Trophoblast cell (in vitro differentiated cells and primary cell): ENCODE results near the gene KNTC1.

Source experiments
- DNase-seq, 2 donors: peaks; one replicate each; pipeline ENCODE4 v3.0.0-alpha.2; 2016
- H2AFZ ChIP-seq: 2 replicates; pipeline ENCODE4 v1.6.1; 2013; ENCODE audit warnings: low read length, moderate library complexity, mild to moderate bottlenecking; ENCODE audit not compliant: insufficient read depth, poor library complexity
- H2AK5ac ChIP-seq: 2 replicates; pipeline ENCODE4 v1.6.1; 2013; ENCODE audit warnings: mild to moderate bottlenecking, low read length
- H2BK120ac ChIP-seq: 2 replicates; pipeline ENCODE4 v1.6.1; 2013; ENCODE audit warnings: low read length, mild to moderate bottlenecking, moderate library complexity; ENCODE audit not compliant: insufficient read depth, poor library complexity
- H2BK12ac ChIP-seq: 2 replicates; pipeline ENCODE4 v1.6.1; 2013; ENCODE audit warnings: mild to moderate bottlenecking, low read length, moderate library complexity
- H2BK5ac ChIP-seq: 2 replicates; pipeline ENCODE4 v1.6.1; 2013; ENCODE audit warnings: low read length, low read depth, moderate library complexity, mild to moderate bottlenecking; ENCODE audit not compliant: poor library complexity
- H3K14ac ChIP-seq: 2 replicates; pipeline ENCODE4 v1.6.1; 2013; ENCODE audit warnings: mild to moderate bottlenecking, low read length
- H3K18ac ChIP-seq: 2 replicates; pipeline ENCODE4 v1.6.1; 2013; ENCODE audit warnings: mild to moderate bottlenecking, low read length
- H3K23ac ChIP-seq: 2 replicates; pipeline ENCODE4 v1.6.1; 2013; ENCODE audit warnings: low read length
- H3K27ac ChIP-seq: 2 replicates; pipeline ENCODE4 v1.5.1; 2013; ENCODE audit warnings: low read depth, mild to moderate bottlenecking, inconsistent platforms, low read length, moderate library complexity
- H3K27me3 ChIP-seq: 2 replicates; pipeline ENCODE4 v1.6.1; 2013; ENCODE audit warnings: inconsistent platforms, mild to moderate bottlenecking, low read length, moderate library complexity; ENCODE audit not compliant: insufficient read depth
- H3K36me3 ChIP-seq, 2 experiments: 1 replicate in 1 of 2; 2 replicates in 1 of 2; pipeline ENCODE4 v1.6.1; 2013; ENCODE audit warnings: low read length in 2 of 2, mild to moderate bottlenecking in 2 of 2, moderate library complexity in 1 of 2; ENCODE audit not compliant: insufficient read depth in 2 of 2, control insufficient read depth in 1 of 2
- H3K4ac ChIP-seq: 2 replicates; pipeline ENCODE4 v1.6.1; 2013; ENCODE audit warnings: low read depth, mild to moderate bottlenecking, low read length, moderate library complexity
- H3K4me1 ChIP-seq, 2 experiments: 1 replicate in 1 of 2; 2 replicates in 1 of 2; pipeline ENCODE4 v1.6.1; 2013; ENCODE audit warnings: low read length in 2 of 2, mild to moderate bottlenecking in 2 of 2, moderate library complexity in 1 of 2; ENCODE audit not compliant: insufficient read depth in 2 of 2, control insufficient read depth in 1 of 2
- H3K4me2 ChIP-seq: 2 replicates; pipeline ENCODE4 v1.6.1; 2013; ENCODE audit warnings: inconsistent platforms, mild to moderate bottlenecking, low read length, moderate library complexity
- H3K4me3 ChIP-seq: 2 replicates; pipeline ENCODE4 v1.5.1; 2013; ENCODE audit warnings: mild to moderate bottlenecking, low read depth, low read length, inconsistent platforms
- H3K79me1 ChIP-seq: one replicate; pipeline ENCODE4 v1.6.1; 2013; ENCODE audit warnings: low read length
- H3K79me2 ChIP-seq: 2 replicates; pipeline ENCODE4 v1.6.1; 2013; ENCODE audit warnings: low read length, mild to moderate bottlenecking; ENCODE audit not compliant: control insufficient read depth, insufficient read depth, poor library complexity
- H3K9ac ChIP-seq: 2 replicates; pipeline ENCODE4 v1.6.1; 2013; ENCODE audit warnings: mild to moderate bottlenecking, low read length
- H3K9me3 ChIP-seq: 2 replicates; pipeline ENCODE4 v1.6.1; 2013; ENCODE audit warnings: low read depth, mild to moderate bottlenecking, control low read depth, inconsistent platforms, low read length; ENCODE audit not compliant: insufficient read depth
- H4K12ac ChIP-seq: 2 replicates; pipeline ENCODE4 v1.6.1; 2013; ENCODE audit warnings: low read depth, mild to moderate bottlenecking, low read length, moderate library complexity
- H4K8ac ChIP-seq: 2 replicates; pipeline ENCODE4 v1.6.1; 2013; ENCODE audit warnings: low read depth, mild to moderate bottlenecking, low read length, moderate library complexity
- H4K91ac ChIP-seq: one replicate; pipeline ENCODE4 v1.6.1; 2013; ENCODE audit warnings: low read depth, mild to moderate bottlenecking, low read length, moderate library complexity
- WGBS: extraction: QIAGEN DNeasy Blood & Tissue Kit; methylation state at CpG from one replicate; pipeline ENCODE4 v1.1.7; 2013; ENCODE audit warnings: missing lambda C conversion rate; ENCODE audit not compliant: insufficient read length, insufficient coverage; ENCODE audit errors: extremely low coverage; 5-methylcytosine and 5-hydroxymethylcytosine counted together

KNTC1 gene

DNA sequence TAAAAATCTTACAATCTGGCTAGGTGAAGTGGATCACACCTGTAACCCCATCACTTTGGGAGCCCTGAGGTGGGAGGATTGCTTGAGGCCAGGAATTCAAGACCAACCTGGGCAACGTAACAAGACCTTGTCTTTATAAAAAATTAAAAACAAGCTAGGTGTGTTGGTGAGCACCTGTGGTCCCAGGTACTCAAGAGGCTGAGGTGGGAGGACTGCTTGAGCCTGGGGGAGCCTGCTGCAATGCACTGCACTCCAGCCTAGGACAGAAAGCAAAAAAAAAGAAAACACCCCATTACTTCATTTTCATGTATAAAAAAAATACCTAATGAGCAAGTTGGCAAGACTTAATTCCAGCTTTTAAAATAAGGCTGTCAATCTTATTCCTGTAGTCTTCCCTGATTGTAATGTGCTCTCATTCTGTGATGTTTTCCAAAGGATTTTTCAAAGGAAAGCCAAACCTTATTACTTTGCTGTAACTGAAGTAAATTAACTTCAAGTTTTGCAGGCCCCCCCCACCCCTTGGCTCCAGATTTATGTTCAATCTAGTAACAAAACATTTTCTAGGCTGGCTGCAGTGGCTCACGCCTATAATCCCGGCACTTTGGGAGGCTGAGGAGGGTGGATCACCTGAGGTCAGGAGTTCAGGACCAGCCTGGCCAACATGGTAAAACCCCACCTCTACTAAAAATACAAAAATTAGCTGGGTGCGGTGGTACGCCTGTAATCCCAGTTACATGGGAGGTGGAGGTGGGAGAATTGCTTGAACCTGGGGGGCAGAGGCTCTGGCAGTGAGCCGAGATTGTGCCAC is 23.1 kb upstream of the KNTC1 start:
- Histone ChIP-seq H3K79me1 (peaks cover 8% of the 10 kb centered on the region), H3K4me2 (no peak overlapping the region), H3K27me3 (no peaks in the 10 kb centered on the region), H3K23ac (no peak overlapping the region), H3K4me1 (peaks cover 0 to 2% of the 10 kb centered on the region in 2 experiments), H2AK5ac (no peak overlapping the region), H3K4me3 (no peak overlapping the region), H3K18ac (no peak overlapping the region), H4K8ac (no peak overlapping the region), H4K91ac (no peak overlapping the region), H2BK5ac (no peak overlapping the region), H3K4ac (no peak overlapping the region), H3K36me3 (peaks cover 33 to 41% of the 10 kb centered on the region in 2 experiments), H2BK12ac (no peak overlapping the region), H2BK120ac (no peak overlapping the region), H3K9ac (no peak overlapping the region), H4K12ac (no peak overlapping the region), H3K14ac (no peak overlapping the region), H2AFZ (no peak overlapping the region), H3K9me3 (no peaks in the 10 kb centered on the region), H3K27ac (no peak overlapping the region), H3K79me2 (peaks cover 6% of the 10 kb centered on the region)
- DNase-seq, result no peak
- no CpG with 5 or more reads among the region's 6 CpGs for WGBS

DNA sequence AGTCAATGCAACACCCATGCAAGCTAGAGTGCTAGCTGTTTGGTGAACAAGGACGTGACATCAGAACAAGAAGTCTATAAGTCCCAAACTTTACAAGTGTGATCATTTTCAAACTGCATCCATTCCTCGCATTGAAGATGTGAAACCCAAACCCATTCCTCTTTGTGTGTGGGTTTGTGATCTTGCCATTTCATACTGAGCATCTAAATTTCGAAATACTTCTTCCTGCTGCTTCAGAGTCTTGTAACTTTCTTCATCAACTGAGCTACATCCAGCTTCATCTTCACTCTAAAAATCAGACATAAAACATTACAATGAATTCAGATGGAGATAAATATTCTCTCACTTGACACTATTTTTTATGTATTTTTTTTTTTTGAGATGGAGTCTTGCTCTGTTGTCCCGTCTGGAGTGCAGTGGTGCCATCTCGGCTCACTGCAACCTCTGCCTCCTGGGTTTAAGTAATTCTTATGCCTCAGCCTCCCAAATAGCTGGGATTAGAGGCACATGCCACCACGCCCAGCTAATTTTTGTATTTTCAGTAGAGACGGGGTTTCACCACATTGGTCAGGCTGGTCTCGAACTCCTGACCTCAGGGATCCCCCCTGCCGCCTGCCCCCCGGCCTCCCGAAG is 21.5 kb upstream of the KNTC1 start:
- no peak for DNase-seq
- H3K79me1 ChIP-seq, result peaks cover 2% of the 10 kb centered on the region
- no peaks in the 10 kb centered on the region for H3K27me3 ChIP-seq
- no peaks in the 10 kb centered on the region for H3K4me1 ChIP-seq
- no CpG with 5 or more reads among the region's 11 CpGs for WGBS
- no peak overlapping the region for H2BK12ac ChIP-seq
- H3K36me3 ChIP-seq, result peaks cover 46 to 53% of the 10 kb centered on the region in 2 experiments
- H3K23ac ChIP-seq, result no peak overlapping the region
- no peak overlapping the region for H4K12ac ChIP-seq
- H3K79me2 ChIP-seq, result peaks cover 1% of the 10 kb centered on the region
- no peak overlapping the region for H2AK5ac ChIP-seq
- H3K18ac ChIP-seq, result no peak overlapping the region
- H3K9me3 ChIP-seq, result no peaks in the 10 kb centered on the region
- H3K27ac ChIP-seq, result no peak overlapping the region
- H3K4me3 ChIP-seq, result no peak overlapping the region
- no peak overlapping the region for H3K4me2 ChIP-seq
- no peak overlapping the region for H3K14ac ChIP-seq
- no peak overlapping the region for H2BK120ac ChIP-seq
- no peak overlapping the region for H4K8ac ChIP-seq
- no peak overlapping the region for H4K91ac ChIP-seq
- H2AFZ ChIP-seq, result no peak overlapping the region
- H2BK5ac ChIP-seq, result no peak overlapping the region
- no peak overlapping the region for H3K9ac ChIP-seq
- no peak overlapping the region for H3K4ac ChIP-seq

DNA sequence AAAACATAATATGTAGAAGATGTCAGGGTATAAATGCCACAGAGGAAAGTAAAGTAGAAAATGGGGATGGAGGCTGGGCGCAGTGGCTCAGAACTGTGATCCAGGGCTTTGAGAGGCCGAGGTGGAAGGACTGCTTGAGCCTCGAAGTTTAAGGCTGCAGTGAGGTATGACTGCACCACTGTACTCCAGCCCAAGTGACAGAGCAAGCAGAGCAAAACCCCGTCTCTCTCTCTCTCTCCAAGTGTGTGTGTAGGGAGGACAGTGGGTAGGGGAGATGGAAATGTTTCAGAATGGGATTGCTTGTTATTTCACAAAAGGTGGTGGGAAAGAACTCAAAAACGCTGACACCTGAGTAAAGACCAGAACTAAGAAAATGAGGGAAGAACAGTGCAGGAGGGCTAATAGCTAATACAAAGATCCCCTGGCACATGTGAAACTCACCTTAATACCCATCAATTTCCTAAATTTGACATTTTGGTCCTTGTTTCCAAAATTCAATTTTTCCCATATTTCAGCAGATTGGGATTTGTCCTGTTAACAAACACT is 20.6 kb upstream of the KNTC1 start:
- Histone ChIP-seq H3K4me3 (no peak overlapping the region), H3K27me3 (no peaks in the 10 kb centered on the region), H3K23ac (no peak overlapping the region), H3K4me2 (no peak overlapping the region), H3K9me3 (no peaks in the 10 kb centered on the region), H3K36me3 (peaks cover 49 to 57% of the 10 kb centered on the region in 2 experiments), H3K79me1 (no peaks in the 10 kb centered on the region), H2AK5ac (no peak overlapping the region), H4K91ac (no peak overlapping the region), H4K8ac (no peak overlapping the region), H3K27ac (no peak overlapping the region), H2BK120ac (no peak overlapping the region), H2BK5ac (no peak overlapping the region), H4K12ac (no peak overlapping the region), H3K9ac (no peak overlapping the region), H2AFZ (no peak overlapping the region), H3K4me1 (no peaks in the 10 kb centered on the region), H3K18ac (no peak overlapping the region), H3K14ac (no peak overlapping the region), H3K4ac (no peak overlapping the region), H3K79me2 (no peaks in the 10 kb centered on the region), H2BK12ac (no peak overlapping the region)
- WGBS, result no CpG with 5 or more reads among the region's 5 CpGs
- DNase-seq, result no peak

DNA sequence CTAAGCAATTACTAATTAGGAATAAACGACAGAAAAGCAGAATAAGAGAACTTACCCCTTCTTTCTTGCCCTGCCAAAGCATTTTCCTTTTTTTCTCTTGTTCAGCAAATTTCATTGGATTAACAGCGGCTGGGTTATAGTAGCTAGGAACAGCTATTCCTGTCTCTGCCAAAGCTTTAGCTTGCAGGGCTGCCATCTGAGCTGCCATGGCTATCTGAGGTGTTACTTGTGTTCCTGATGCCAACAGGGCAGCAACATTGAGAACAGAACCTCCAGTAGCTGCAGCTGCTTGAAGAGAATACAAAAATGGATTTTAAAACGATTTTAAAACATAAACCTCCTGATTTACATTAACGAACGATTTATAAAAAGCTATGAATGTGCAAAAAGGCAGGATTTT is 18.9 kb upstream of the KNTC1 start:
- no peak overlapping the region for H3K4me3 ChIP-seq
- no CpG with 5 or more reads among the region's 5 CpGs for WGBS
- no peak overlapping the region for H3K4ac ChIP-seq

More for the DNA sequence above, 18.9 kb upstream of the KNTC1 start:
- no peak overlapping the region for H2BK12ac ChIP-seq
- no peak overlapping the region for H3K23ac ChIP-seq
- H4K8ac ChIP-seq, result no peak overlapping the region
- no peaks in the 10 kb centered on the region for H3K79me2 ChIP-seq
- H2BK5ac ChIP-seq, result no peak overlapping the region
- no peak overlapping the region for H3K27ac ChIP-seq
- H2AK5ac ChIP-seq, result no peak overlapping the region
- DNase-seq, result no peak
- H3K18ac ChIP-seq, result no peak overlapping the region
- no peak overlapping the region for H2BK120ac ChIP-seq
- no peaks in the 10 kb centered on the region for H3K79me1 ChIP-seq
- H4K12ac ChIP-seq, result no peak overlapping the region
- no peaks in the 10 kb centered on the region for H3K4me1 ChIP-seq
- no peak overlapping the region for H3K4me2 ChIP-seq
- H3K9me3 ChIP-seq, result no peaks in the 10 kb centered on the region
- H4K91ac ChIP-seq, result no peak overlapping the region
- H3K27me3 ChIP-seq, result no peaks in the 10 kb centered on the region
- H3K9ac ChIP-seq, result no peak overlapping the region
- H2AFZ ChIP-seq, result no peak overlapping the region
- no peak overlapping the region for H3K14ac ChIP-seq
- H3K36me3 ChIP-seq, result peaks cover 60 to 69% of the 10 kb centered on the region in 2 experiments
